GM12891 (cell line): Measurements from ENCODE around the gene OPN1SW. TPM values are rescaled to one million over a fixed set of nuclear protein-coding genes. Genes with fewer than 3 reads are reported as not detected.
A peak's percentile ranks its signal among the peaks of the same experiment; 100 is the strongest.

Source experiments
- DNase-seq: peaks from one replicate; pipeline ENCODE4 v3.0.0; 2011; ENCODE audit warnings: low spot score; ENCODE audit not compliant: insufficient read length
- FAIRE-seq: peaks from 2 replicates; lab custom pipeline; 2011; peaks lifted over from hg19 to GRCh38; lab: Jason Lieb, UNC
- PAX5 ChIP-seq: IDR thresholded peaks from 2 replicates; pipeline ENCODE4 v1.6.1; 2011; ENCODE audit warnings: low read length, moderate library complexity, mild to moderate bottlenecking; ENCODE audit not compliant: insufficient read depth, severe bottlenecking
- POLR2A ChIP-seq: IDR thresholded peaks from 2 replicates; pipeline ENCODE4 v1.6.1; 2011; ENCODE audit warnings: low read depth, low read length, control low read depth
- POLR2AphosphoS5 ChIP-seq: IDR thresholded peaks from 2 replicates; pipeline ENCODE4 v1.6.1; 2011; ENCODE audit warnings: low read depth, low read length, control low read depth
- POU2F2 ChIP-seq: IDR thresholded peaks from 2 replicates; pipeline ENCODE4 v1.6.1; 2011; ENCODE audit warnings: low read depth, mild to moderate bottlenecking, control low read depth, low read length, moderate library complexity
- SPI1 ChIP-seq: IDR thresholded peaks from 2 replicates; pipeline ENCODE4 v1.6.1; 2011; ENCODE audit warnings: low read depth, low read length, control low read depth
- TAF1 ChIP-seq: IDR thresholded peaks from 2 replicates; pipeline ENCODE4 v1.6.1; 2011; ENCODE audit warnings: low read depth, low read length, control low read depth
- polyA plus RNA-seq: library from polyadenylated mRNA; unstranded; fragments of >200 nt; gene quantifications from one replicate; pipeline ENCODE4 v1.2.1, GENCODE V29; 2012; ENCODE audit warnings: low read depth, missing spikeins, inconsistent platforms; ENCODE audit not compliant: missing spikeins

Gene OPN1SW
- 0.10 TPM for polyA plus RNA-seq

- no peak for TF ChIP-seq SPI1
- TF ChIP-seq POLR2A, result no peak
- no peak for TF ChIP-seq PAX5
- TF ChIP-seq POLR2AphosphoS5, result no peak
- TF ChIP-seq TAF1, result no peak
- TF ChIP-seq POU2F2, result no peak
- FAIRE-seq, result no peak
These were observed at the start of gene OPN1SW for GRCh38 chr7:128775744-128776474. TSS of gene OPN1SW (minus strand) at chr7:128775794. CDS start at chr7:128775781, 13 bp downstream.

DNA sequence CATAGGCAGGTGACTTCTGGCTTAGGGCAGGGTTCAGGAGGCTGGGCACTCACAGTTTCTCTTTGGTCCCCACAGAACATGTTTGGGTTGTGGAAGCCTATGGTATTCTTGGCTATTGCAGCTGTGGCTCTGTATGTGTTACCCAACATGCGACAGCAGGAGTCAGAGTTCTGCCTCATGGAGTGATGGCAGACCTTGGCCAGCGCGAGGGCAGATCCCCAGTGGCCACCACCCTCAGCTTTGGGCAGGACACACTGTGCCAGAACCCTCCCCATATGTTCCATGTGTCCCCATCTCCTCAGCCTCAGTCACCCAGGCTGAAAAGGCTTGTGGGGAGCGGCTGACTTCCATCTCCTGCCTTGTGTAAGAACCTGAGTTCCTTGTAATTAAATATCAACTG, 46.1 kb upstream of the OPN1SW start:
- DNase-seq, result no peak
- FAIRE-seq, result no peak
- TF ChIP-seq POU2F2 (no peak), SPI1 (no peak), POLR2A (no peak), POLR2AphosphoS5 (no peak), PAX5 (no peak), TAF1 (no peak)

More at GRCh38 chr7:128775744-128776474, at the start of gene OPN1SW:
- DNase-seq, result no peak

GRCh38 chr7:128818694-128819093, 43.1 kb upstream of the OPN1SW start:
- no peak for DNase-seq
- no peak for FAIRE-seq
- no peak for TF ChIP-seq TAF1
- no peak for TF ChIP-seq POLR2A
- no peak for TF ChIP-seq POU2F2
- no peak for TF ChIP-seq SPI1
- no peak for TF ChIP-seq POLR2AphosphoS5
- no peak for TF ChIP-seq PAX5

DNA sequence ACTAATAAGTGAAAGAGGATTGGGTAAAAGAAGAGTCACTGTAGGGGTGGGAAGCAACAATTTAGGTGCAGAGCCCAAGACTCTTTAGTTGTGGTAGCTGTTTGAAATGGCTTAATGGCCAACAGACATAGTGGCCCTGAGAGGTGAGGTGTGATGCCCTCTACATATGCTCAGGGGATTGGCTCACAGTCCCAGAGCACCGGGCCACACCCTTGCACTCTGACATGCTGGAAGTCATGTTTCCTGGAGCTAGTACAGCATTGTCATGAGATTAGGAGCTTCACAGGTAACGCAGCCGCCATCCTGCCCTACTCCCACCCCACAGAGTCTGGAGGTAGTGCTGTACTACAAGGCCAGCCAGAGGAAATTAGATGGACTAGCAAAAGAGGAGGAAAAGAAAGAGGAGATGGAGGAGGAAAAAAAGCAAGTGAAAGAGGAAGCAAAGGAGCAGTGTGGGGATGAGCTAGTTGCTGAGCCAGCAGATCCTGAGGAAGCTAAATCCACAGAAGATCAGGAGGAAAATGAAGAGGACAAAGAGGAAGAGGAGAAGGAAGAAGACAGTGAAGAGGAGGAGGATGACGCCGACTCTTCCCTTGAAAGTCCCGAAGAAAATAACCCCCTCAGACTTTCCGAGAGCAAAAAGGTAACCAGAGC, 39.8 kb upstream of the OPN1SW start:
- TF ChIP-seq SPI1 (peak; percentile 42; the same call in 1 of the 2 replicates), POU2F2 (no peak)
- DNase-seq (no peak), FAIRE-seq (no peak)

DNA sequence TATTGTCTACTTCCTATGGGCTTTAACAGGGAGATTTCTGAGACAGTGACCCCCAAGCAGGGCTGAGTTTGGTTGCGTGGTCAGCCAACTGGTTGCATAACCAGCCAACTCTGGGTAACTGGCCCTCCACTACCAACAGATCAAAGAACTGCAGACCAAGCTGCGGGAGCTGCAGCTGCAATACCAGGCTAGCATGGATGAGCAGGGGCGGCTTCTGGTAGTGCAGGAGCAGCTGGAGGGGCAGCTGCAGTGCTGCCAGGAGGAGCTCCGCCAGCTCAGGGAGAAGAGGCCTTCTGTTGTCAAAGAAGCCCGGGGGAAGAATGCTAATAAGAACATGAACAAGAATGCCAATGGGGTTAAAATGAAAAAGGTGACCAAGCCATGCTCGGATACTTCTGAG, 38.9 kb upstream of the OPN1SW start:
- TF ChIP-seq POLR2A (no peak), TAF1 (no peak), PAX5 (no peak), POU2F2 (no peak), SPI1 (no peak), POLR2AphosphoS5 (no peak)
- FAIRE-seq (no peak), DNase-seq (no peak)

DNA sequence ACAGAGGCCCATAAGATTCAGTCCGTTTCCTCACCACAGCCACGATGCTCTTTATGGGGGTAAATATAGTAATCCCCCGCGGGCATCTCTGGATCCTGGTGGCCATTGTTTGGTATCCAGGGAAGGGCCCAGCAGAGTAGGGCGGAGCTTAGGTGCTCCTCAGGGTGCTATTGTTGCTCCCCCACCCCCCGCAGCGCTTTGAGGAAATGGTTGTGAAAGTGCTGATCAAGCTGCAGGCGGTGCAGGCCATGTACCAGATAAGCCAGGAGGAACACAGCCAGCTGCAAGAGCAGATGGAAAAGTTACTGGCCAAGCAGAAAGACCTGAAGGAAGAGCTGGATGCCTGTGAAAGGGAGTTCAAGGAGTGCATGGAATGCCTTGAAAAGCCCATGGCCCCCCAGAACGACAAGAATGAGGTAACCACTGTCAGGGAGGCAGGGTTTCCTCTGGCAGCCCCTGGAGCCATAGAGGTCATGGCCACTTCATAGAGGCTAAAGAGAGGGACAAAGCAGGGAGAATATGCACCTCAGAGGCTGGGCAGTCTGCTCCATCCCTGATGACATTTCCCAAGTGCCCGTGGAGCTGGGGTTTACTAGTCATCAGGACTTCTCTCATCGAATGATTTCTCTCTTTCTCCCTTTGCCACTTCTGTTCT, 37.0 kb upstream of the OPN1SW start:
- FAIRE-seq (no peak), DNase-seq (no peak)
- TF ChIP-seq POLR2AphosphoS5 (no peak), TAF1 (no peak), PAX5 (no peak), POLR2A (no peak), SPI1 (no peak), POU2F2 (no peak)

- DNase-seq, result no peak
- TF ChIP-seq TAF1 (no peak), PAX5 (no peak), POLR2AphosphoS5 (no peak), POU2F2 (no peak), SPI1 (no peak), POLR2A (no peak)
- FAIRE-seq, result no peak
These were observed 36.2 kb upstream of the OPN1SW start for GRCh38 chr7:128811631-128812430.

DNA sequence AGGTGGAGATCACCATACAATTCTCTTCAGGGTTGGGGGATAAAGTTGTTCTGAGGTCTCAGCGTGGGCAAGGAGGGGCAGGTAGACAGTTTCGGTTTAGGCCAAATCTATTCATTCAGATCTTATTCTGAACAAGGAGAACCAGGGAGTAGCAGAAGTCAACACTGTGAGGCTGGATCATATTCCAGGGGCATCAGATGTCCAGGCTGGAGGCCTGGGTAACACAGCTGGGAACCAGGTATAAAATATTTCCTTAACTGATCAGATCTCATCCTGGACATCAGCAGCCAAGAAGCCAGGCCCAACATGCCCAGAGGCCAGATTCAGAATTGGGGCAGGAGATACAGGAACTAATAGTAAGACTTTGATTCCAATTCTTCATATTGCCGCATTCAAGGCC, 35.4 kb upstream of the OPN1SW start:
- no peak for TF ChIP-seq PAX5
- no peak for TF ChIP-seq POLR2A
- TF ChIP-seq POLR2AphosphoS5, result no peak
- TF ChIP-seq SPI1, result no peak
- no peak for TF ChIP-seq POU2F2
- TF ChIP-seq TAF1, result no peak
- FAIRE-seq, result no peak

DNA sequence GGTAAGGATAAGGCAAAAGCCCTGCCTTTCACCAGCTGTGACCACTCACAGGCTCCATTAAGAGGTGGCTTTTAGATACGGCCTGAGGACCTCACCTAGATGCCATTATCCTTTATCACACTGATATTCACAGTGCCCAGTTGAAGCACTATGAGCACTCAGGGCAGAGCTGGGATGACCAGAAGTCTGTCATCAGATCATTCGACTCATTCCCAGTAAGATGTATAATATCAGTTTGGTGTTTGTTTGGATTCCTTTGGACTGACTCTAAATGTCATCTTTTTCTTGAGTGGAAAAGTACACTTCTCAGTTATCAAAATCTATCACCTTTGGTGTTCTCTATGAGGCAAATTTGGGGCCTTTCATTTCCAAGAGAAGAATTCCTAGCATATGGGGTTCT, 34.9 kb upstream of the OPN1SW start:
- TF ChIP-seq PAX5, result no peak
- TF ChIP-seq POLR2A, result no peak
- TF ChIP-seq POLR2AphosphoS5, result no peak
- TF ChIP-seq POU2F2, result no peak
- no peak for TF ChIP-seq SPI1
- TF ChIP-seq TAF1, result no peak
- DNase-seq (no peak), FAIRE-seq (no peak)

More for the DNA sequence above, 35.4 kb upstream of the OPN1SW start:
- no peak for DNase-seq

DNA sequence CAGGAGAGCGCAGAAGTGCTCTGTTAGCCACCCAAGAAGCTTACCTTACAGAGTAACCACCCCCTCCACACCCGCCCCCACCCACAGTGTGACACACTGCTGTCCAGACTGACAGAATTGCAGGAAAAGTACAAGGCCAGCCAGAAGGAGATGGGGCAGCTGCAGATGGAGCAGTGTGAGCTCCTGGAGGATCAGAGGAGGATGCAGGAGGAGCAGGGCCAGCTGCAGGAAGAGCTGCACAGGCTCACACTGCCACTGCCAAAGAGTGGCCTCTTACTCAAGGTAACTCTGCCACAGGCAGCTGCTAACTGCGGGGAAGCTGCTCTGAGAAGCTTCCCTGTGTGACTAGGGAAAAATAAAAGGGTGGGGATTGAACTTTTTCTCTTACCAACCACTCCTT, 33.8 kb upstream of the OPN1SW start:
- DNase-seq, result no peak
- FAIRE-seq, result no peak
- TF ChIP-seq POLR2A, result no peak
- TF ChIP-seq PAX5, result no peak
- TF ChIP-seq POU2F2, result no peak
- no peak for TF ChIP-seq POLR2AphosphoS5
- TF ChIP-seq SPI1, result no peak
- no peak for TF ChIP-seq TAF1
